ENCODE measurements around the gene RNASE8.

GRCh38 chr14:21103710-21104447, 46.3 kb downstream of the RNASE8 start:
- peak; percentile 67 for TF ChIP-seq CTCF (conservative IDR thresholded peaks at IDR 0.05; ENCODE audit: low read depth, low read length)
- TF ChIP-seq EZH2 (IDR thresholded peaks at IDR 0.05; ENCODE audit: low read length, unreplicated experiment): no peak

All from PC-3 (cell line).